GM21786 (cell line): ENCODE measurements around the gene ACP1.
A peak's percentile ranks its signal among the peaks of the same experiment; 100 is the strongest.

Source experiments
- ATAC-seq: cut with Tn5 transposase; IDR thresholded peaks from one replicate; pipeline ENCODE4 v1.9.1; 2021; ENCODE audit not compliant: unreplicated experiment

The ACP1 gene

DNA sequence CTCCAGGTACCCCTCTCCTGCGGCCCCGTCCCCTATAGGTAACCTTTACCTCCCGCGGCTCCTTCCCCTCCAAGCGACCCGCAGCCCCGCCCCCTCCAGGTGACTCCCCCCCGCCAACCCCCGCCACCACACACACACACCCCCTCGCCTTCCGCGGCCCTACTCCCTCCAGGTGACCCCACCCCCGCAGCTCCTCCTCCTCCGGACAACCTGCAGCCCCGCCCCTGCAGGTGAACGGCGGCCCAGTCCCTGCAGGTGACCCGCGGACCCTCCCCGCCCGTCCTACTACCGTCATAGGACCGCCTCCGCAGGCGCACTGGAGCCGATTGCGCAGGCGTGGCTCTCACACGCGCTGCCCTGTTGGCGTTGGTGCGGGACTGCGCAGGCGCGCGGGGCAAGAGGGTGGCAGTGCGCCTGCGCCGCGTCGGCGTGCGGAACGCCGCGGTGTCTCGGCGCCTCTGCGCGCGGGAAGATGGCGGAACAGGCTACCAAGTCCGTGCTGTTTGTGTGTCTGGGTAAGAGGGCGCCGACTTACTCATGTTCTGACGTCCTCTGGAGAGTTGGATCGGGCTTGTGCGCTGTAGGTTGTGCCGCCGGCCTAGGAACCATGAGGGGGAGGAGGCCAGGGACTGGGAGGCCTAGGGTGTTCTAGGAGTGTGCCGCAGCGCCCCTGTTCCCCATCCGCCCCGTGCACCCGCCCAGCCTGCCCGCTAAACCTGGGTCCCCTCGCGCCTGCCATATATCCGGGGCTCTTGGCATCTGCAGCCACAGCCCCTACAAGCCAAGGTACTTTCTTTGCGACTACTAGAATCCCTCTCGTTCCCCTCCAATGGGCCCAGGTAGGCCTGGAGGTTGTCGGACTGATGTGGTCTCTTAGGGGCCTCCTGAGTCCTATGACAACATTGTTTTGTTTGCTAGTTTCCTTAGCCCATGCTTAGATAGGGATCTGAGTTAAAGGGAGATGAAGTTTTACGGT is at the start of gene ACP1:
TSS of gene ACP1 (plus strand) at position 455 of the 976 bp plus-strand sequence. CDS start at position 473, 18 bp downstream.
- ATAC-seq: peak; percentile 85

DNA sequence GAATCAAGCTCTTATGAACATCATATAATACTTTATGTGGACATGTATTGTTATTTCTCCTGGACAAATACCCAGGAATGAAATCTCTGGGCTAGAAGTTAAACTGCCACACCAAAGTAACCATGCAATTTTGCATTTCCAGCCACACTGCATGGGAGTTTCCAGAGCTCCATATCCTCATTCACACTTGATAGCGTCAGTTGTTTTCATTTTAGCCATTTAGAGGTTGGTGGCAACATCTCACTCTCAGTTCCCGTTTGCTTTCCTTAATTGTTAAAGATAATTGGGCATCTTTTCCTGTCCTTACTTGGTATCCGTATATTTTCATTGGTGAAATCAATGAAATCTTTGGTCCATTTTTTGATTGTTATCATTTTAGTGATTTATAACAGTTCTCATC is 48.7 kb upstream of the ACP1 start:
- no peak for ATAC-seq

DNA sequence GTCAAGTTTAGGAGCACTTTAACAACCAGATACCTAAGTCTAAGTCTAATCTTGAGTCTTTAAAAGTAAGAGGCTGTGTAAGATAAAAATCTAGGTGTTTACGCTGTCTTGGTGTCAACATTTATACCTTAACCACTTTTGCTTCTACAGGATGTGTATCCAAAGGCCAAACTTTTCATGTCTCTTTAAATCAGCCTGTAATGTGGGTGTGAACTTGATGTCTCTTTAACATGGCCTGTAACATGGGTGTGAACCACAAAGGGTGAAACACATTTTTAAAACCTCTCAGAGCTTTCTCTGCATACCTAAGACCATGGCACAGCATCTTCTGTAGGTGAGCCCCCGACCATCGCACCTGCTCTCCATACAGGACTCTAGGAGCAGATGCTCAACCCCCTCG is 41.3 kb upstream of the ACP1 start:
- no peak for ATAC-seq

DNA sequence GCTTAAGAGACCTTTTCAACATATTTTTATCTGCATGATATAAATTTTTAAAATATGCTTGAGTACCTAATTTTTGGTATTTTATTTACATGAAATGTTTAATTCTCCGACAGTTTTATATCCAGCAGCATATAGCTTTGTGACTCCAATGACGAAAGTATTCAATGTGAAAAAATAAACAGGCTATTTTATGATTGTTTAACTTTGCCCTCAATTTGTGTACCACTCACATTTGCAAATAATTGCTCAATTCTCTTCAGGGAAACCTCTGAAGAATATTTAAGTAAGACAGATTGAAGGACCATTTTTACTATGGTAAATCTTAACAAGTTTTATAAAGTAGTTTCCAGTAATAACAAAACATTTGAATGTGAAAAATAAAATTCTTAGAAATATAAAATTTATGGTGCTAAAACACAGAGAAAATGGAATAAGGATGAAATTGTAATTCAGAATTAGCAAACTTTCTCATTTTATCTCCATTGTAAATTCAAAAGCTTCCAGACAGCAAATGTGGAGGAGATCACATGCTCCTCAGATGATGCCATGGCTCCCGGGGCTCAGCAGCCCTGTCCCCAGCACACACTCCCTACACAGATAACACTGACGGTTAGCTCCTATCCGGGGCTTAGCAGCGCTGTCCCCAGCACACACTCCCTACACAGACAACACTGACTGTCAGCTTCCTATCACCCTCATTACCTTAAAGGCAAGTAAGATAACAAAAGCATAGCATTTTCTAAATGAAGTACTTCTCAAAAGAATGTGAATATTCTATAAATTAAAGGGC is 40.6 kb upstream of the ACP1 start:
- no peak for ATAC-seq

DNA sequence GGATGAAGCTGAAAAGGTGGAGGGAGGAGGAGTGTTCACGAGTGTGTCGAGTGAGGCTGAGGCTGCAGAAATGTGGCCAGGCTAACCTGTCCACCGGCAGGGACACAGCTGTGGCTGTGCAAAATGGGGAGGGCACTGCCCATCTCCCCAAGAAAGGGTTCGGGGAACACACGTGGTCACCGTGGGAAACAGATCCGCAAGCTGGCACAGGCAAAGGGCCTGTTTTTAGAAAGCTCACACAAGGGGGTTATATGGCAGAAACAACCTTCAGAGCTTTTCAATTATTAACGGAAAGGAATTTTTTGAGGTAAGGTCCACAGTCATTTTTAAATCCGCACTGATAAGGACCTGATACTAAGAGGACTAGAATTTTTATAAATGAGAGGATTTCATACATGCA is 36.6 kb upstream of the ACP1 start:
- ATAC-seq: no peak

DNA sequence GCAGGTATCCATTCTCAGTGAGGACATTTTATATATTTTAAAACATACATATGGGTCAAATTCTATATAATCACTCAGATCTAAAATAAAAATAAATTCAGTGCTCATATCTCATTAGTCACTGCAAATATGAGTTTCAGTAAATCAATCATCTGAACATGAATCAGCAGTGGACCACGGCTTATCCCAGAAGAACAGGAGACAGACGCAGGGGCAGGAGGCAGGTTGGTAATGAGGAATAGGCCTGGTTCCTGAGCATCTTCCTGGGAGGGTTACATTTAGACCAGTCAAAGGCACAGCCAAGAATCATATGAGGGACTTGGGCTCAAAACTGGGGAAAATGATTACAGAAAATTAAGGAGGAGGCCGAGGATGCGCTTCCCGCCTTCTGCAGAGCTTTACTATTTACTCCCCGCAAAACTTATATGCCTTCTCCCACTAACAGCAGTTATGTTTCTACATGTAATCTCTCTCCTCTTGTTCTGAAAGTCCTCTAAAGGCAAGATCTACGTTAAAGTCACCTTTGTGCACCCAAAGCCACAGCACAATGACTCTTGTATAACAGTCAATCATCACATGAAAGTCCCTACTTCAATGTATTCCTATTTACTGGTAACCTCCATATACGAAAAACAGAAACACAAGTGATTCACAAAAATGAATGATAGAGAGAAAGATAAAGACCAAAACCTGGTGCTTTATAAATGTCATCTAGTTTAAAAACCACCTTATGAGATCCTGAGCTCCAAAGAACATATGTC is 36.0 kb upstream of the ACP1 start:
- ATAC-seq: no peak

DNA sequence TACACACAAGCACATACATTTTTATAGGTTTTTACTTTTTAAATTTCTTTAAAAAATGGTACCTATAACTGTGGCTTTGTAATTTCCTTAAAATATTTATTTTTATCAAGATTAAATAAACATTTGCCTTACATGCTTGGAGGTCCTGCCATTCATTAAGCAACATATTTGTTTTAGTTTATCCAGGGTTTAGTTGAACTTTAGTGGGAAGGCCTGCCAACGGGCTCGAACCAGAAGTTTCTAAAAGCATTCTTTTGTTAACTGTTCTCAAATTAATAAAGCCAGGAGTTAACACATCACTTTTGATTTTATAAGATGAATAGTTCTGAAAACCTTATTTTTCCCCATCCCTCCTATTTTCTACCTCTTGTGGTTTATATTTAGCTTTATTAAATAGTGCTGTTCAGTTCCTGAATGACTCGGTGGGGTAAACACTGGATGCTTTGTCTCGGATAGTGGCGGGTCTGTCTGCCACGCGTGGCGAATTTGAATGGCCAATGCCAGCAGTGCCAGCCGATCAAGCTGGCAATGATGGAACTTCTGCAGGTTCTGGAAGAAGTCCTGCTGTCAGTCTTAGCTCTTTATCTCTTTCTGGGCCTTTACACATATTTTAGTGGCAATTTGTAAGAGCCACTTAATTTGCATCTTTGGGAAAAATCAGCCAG is 33.1 kb upstream of the ACP1 start:
- ATAC-seq: no peak

DNA sequence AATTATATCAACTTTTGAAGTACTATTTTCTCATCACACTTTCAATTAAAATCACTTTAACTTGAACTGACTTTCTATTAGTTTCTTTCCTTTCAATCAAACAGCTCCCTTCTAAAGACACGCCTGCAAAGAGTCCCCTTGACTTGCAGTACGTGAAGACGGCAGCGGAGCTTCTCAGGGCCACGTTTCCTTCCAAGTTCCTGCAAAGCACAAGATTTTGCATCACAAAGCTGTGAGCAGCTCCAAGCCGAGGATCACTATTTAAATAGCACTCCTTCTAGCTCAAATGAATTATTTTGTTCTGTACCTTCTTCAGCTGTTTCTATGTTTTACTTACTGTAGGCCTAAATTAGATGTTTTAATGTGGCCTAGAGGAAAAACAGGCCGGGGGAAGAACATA is 31.7 kb upstream of the ACP1 start:
- ATAC-seq: no peak

DNA sequence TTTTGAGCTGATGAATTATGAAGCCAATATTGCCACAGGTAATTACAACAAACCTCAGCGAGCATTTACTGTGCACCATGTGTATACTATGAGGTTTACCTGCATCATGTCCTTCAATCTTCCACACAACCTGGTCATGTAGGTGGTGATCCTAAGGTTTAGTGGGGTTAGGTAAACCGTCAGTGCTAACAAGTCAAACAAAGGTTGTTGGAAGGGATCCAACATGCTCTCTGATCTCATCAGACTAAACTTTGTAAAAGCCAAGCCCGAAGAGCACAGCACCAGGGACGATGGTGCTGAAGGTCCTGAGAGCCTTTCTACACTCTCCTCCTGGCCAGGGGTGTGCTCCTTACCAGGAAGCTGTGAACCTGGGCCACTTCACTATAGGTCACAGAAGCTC is 30.3 kb upstream of the ACP1 start:
- no peak for ATAC-seq

DNA sequence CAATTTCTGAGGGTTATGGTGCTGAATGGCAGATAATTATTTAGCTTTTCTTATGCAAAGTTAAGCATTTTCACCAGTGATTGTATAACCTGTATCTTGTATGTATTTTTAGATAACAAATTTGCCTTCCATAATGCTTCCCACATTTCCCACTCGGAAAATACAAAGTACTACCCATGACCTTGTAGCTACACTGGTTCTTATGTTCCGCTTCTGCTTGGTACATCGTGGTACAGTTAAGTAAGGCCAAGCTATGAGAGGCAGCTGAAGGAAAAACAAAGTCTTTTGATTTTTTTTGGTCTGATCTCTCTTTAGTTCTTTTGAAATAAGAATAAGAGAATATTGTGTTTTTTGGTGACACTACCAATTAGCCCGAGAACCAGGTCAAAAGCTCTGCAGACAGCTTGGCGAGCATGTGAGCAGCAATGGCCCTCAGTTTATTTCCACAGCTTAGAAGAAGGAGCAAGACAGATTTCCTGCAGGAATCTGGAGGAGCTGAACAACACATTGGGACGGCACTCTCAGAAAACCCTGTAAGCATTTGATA is 27.7 kb upstream of the ACP1 start:
- no peak for ATAC-seq

DNA sequence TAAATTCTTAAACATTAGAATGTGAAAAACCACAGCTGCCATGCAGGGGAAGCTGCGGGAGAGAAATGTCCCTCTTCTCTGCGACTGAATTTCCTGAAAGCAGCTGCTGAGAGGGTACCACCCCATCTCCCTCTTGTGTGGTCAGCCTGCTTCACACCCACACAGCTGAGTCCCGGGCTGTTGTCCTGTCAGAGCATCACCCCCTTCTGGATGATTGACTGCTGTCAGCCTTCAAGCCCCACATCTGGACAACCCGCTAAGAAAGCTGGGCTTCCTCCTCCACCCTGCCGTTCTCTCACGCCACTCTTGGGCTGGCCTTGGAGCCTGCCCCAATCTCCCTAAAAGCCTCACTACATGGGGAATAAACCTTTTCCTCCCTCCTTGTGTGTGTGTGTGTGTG is 26.9 kb upstream of the ACP1 start:
- no peak for ATAC-seq

DNA sequence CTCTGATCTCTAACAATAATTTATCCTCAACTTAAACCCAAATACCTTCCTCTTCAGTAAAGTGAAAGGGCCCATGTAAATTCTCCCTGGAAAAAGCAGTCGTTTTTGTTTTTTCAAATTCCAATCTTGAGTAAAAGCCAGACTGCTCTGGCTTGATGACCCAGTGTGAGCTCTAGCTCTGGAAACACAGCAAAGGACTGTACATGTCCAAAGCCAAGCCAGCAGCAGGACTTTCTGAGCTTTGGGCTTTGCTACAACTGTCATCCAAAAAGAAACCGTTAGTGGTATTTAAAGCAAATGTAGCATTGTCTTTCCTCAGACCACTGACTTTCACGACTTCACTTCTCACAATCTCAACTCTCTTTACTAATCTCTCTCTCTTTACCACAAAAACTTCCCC is 26.3 kb upstream of the ACP1 start:
- no peak for ATAC-seq

DNA sequence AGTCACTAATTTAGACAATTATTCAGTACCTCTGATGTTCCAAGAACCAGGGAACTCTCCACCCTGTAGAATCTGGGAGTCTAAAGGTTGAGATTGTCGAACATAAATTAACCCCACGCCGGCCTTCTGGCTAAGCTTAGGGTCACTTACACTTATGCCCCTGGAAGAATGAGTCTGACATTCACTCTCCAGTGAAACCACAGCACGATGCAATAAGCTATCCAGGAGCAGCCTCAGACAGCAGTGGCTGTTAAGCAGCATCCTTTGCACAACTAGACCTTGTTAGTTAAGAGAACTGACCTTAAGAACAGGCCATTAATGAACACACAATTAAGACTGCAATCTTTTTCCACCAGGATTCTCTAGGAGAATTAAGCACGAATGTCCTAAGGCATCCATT is 25.9 kb upstream of the ACP1 start:
- no peak for ATAC-seq

DNA sequence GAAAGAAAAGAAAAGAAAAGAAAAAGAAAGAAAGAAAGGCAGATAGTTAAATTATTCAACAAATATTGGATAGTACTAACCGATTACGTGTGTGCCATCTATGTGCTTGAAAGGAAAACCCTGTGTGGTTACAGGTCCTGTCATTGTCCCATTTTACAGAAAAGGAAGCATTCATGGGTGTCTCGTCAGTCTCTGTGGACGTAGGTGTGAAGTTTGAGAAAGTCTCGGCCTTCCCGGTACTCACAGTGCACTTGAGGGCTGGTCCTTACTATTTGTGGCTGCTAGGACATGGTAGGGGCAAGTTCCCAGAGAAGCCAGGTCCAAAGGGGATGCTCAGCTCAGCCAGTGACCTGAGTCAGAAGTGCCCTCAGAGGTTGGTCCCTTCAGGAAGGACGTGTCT is 20.2 kb upstream of the ACP1 start:
- no peak for ATAC-seq

DNA sequence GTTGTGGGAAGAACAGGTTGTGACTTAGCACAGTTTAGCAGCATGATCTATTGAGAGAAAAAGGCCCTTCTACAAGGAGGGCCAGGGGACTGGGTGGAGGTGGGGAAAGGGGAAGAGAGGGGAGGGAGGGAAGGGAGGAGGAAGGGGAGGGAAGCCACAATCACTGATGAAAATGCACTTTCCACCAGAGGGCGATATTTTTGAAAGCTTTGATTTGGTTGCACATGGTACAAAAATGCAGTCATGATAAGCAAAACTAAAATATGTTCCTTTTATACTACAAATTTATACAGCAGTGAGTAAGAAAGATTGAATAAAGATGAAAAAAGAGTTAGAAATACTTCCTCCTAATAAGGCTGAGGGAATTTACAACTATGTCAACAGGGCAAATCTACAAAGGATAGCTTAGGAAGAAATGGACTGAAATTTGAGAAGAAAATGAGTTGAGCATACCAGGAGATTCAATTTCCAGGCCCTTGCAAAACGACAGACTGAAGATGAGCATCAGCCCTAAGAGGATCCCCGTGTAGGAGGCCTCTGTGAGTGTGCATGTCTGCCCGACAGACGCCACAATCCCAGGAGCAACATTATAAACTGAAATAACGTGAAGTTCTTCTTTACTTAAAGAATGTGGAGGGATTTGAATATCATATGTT is 18.1 kb upstream of the ACP1 start:
- no peak for ATAC-seq

DNA sequence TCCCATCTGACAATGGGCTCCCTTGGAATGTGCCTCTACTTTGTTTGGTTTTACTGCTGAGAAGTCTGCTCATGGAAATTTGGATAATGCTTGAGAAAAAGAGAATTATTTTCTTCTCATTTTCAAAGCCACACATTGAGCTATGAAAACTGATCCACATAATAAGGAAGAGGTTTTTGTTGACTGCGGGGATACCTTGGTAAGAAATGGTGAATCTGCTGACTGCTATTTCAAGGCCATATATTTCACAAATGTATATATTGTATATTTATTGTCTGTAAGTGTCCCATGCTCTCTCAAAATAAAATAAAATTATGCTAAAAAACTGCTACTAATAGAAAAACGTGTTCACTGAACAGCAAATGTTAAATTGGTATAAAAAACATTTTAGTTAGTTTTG is 16.0 kb upstream of the ACP1 start:
- ATAC-seq: no peak

DNA sequence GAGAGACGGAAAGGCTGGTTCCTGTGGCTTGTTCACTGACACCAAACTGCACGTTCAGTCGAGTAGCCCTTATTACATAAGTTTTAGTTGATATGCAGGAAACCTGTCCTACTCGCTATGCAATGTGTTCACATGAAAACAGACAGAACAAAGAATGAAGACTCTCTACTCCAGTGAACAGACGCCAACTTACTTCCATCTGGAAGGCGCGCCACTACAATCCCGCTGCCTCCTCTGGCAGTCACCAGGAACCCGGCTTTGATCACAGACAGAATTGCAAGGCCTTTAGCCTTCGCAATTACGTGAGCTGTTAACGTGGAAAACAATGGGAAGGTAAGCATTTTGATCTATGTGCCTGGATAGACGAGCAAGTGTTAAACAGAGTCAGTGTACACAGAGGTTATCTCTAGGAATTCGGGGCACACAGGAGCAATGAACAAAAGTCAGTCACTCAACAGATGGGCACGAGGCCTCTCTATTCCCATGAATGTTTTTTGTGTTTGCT is 15.2 kb upstream of the ACP1 start:
- no peak for ATAC-seq

DNA sequence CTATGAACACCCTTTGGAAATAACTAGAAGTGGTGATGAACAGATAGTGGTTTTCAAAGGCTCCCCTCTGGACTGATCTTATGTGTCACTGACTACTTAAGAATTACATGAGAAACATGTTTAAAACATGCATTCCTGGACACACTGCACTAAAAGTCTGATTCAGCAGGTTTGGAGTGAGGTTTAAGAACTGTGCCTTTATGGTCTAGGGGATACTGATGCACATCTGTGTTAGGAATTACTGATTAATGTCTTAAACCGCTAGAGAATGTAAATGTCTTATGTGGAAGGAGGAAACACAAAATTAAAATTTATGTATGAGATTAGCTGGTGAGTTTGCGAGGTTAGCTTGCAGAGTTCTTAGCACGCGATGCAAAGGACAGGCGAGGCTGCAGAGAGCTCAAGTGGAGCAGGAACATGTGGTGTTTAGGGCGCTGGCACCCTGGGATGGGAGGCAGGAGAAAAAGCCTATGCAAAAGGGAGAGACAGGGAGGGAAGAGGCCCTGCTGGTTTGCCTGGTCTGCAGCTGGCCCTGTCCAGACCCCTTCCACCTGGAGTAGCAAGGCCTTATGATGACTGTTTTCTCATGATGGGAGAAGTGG is 12.6 kb upstream of the ACP1 start:
- ATAC-seq: no peak

DNA sequence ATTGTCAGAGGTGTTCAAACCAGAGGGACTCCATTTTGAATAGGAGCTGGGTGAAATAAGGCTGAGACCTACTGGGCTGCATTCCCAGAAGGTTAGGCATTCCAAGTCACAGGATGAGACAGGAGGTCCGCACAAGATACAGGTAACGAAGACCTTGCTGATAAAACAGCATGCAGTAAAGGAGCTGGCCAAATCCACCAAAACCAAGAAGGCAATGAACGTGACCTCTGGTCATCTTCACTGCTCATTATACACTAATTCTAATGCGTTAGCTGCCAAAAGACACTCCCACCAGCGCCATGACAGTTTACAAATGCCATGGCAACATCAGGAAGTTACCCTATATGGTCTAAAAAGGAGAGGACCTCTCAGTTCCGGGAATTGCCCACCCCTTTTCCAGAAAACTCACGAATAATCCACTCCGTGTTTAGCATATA is 11.5 kb upstream of the ACP1 start:
- ATAC-seq: no peak
